GM19328 (cell line): ENCODE measurements around the gene DYNC1I1.
"Not testable (repeated sequence)": the region's sequence is repeated elsewhere in the genome, so short reads cannot be mapped to it uniquely, and the experiment has no call there.

ENCODE experiments used
- ATAC-seq: cut with Tn5 transposase; IDR thresholded peaks from one replicate; pipeline ENCODE4 v1.9.1; 2021; ENCODE audit warnings: mild to moderate bottlenecking, moderate library complexity; ENCODE audit not compliant: unreplicated experiment

The DYNC1I1 gene

DNA sequence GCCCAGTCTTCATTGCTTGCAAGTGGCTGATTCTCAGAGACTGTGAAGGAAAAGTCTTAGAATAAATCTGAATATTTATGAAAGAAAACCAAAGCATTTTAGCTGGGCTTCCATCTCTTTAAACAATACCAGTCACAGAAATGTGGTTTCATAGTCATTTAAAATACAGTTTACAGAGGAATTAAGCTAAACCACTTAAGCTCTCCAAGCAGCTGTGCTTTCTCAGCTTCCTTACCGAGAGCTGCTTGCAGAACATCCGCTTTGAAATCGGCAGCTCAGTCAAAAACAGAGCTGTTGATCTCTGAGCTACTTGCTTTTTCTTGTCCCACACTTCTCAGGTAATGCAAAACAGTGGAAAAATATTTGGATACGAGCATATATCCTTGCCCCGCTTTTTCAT is 134.5 kb downstream of the DYNC1I1 start:
- ATAC-seq, result no peak

DNA sequence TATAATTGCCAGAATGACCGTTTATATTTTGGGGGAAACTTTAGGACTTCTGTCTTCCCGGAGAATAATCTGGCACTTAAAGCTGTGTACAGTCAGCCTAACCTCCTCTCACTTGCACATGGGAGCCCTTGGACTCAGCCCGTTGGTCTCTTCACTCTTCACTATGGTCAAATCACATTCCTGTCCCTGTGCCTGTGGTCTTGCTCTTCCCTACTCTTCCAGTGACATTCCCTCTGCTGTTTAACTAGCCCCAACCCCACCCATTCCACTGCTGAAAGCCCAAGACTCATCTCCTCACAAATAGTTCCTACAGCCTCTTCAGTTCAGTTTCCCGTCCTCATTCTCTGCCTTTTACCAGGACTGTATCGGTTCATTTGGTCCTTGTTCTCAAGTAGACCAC is 135.0 kb downstream of the DYNC1I1 start:
- no peak for ATAC-seq

DNA sequence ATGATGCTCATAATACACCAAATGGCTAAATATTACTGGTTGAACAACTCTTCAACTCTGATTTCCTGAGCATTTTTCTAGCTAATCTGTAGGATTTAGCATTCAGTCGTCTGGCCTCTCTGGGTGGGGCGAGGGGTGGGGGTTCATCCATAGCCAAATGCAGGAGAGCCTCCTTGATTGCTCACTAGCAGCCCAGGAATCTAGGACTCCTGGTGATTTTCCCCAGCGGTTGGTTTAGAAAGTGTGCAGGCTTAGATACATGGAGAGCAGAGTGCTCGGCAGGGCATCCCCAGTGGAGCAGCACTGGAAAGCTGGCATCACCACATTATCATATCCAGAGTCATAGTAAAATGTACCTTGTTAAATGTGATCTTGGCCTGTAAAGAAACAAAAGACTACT is 136.1 kb downstream of the DYNC1I1 start:
- no peak for ATAC-seq

DNA sequence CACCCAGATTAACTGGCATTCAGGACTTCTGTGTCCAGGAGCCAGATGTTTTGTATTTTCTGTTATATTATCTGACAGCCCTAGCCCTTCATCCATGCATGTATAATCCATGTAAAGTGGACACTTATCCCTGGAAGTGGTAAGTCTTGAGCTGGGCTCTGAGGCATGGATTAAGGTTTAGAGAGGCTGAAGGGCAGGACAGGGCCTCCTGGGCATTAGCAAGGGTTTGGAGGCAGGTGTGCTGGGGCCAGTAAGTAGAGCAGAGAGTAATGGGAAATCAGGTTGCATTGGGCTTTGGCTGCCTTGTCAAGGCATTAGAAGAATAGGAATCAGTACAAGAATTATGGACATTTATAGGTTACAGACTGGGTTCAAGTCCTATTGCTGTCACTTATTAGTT is 138.0 kb downstream of the DYNC1I1 start:
- ATAC-seq, result no peak

DNA sequence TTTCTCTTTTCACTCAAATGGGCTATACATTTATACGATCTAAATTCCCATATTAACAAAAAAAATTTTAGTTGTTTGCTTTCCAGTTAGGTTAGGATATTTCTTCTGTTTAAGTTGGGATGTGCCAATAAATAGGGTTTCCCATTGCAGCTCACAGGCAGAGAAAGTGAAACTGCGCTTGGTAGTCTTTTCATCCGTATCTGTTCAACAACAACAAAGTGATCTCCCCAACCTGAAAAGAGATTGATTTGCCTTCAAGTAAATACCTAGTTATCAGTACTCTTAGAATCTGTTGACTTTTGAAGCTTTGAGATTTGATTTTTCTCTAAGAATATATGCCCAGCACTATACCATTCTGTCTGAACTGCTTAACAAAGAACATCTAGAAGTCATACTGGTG is 143.4 kb downstream of the DYNC1I1 start:
- ATAC-seq, result no peak

DNA sequence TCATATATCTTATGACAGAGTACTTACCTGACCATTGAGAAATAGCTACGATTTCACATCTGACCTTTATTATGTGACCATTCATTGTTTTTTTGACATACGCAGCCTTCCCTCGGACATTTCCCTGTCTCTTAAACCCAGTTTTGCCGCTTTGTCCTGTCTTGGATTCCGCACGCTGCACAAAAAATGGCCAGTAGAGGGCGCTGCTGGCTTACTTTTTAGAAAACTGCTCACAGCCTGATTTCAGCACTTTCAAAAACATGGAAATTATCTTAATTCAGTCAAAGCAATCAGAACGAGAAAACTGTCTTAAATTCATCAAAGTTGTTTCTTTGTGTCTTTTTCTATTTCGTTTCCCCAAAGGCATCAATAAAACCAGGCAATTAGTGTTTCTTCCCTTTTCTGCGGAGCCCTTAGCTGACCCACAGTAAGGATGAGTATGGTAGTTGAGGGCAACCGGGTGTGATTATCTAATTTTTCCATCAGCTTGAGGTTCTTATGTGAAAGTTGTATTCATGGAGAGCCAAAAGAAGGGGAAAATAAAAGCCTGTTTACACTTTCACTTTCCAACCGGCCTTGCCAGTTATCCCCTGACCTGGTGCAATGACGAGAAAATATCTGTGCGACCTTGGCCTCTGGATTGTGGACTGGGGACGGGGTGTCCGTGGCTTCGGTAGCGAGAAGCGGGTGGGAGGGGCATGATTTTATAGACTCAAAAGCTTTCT is 144.4 kb downstream of the DYNC1I1 start:
- peak; percentile 77 for ATAC-seq

DNA sequence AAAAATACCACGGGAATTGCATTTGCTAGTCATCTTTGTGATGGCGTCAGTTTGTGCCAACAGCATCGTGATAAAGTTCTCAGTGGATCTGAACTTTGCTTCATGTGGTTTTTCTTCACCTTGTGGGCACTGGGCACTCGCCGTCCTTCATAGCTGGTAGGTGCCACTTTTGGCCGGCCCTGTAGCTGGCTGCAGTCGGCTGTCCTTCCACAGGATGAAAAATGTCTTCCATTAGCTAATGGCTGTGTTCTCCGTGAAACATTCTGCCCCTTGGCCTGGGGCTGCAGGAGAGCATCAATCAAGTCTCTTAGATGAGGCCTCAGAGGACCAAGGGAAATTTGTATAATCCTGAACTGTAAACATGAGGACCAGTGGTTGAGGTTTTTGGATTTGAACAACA is 145.3 kb downstream of the DYNC1I1 start:
- ATAC-seq, result no peak

DNA sequence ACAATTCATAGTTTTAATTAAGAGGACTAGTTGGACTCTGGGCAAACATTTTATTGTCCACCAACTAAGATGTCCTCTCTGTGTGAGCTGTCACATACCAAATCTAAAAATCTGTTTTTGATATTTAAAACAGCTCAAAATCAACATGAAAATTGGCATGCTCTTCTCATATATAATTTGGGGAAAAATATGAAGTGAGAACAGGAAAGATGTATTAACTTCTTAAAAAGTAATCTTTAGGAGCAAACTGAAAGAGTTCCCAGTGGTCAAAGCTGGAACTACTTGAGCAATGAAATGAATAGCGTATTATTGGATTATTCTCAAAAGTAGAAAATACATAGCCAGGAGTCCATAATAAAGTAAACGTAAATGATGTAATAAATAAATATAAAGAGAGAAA is 147.2 kb downstream of the DYNC1I1 start:
- ATAC-seq, result no peak

DNA sequence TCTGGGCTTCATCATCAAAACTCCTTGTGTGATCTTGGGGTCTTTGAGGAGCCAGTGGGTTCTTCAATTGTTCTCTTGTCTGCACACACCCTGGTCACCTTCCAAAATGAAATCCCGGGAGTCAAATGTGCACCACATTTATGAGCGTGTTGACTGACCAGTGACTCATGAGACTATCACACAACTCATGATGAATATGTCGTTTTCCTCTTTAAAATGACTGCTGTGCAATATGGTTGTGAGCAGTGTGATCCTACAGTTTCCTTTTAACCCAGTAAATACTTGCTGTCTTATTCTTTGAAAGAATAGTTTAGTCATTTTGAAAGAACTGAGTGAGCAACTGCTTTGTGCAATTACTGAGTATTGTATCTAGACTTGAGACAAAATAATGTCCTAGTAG is 149.2 kb downstream of the DYNC1I1 start:
- ATAC-seq, result no peak

DNA sequence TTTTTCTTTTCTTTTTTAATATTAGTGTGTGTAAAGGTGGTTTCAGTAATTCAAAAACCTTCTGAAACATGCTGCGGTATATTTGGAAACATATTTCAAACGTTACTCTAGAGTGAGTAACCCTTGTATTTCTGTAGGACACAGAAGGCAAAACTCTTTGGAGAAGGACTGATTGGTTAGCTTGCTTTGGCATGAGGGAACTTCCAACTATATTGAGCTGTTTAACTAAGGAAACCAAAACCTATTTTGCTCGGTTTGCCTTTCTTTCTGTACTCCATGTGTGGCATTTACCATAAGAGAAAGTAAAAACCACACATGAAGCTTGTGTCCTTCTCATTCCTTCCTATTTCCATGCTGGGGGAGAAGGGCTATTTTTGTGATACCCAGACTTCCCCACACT is 149.8 kb downstream of the DYNC1I1 start:
- no peak for ATAC-seq

DNA sequence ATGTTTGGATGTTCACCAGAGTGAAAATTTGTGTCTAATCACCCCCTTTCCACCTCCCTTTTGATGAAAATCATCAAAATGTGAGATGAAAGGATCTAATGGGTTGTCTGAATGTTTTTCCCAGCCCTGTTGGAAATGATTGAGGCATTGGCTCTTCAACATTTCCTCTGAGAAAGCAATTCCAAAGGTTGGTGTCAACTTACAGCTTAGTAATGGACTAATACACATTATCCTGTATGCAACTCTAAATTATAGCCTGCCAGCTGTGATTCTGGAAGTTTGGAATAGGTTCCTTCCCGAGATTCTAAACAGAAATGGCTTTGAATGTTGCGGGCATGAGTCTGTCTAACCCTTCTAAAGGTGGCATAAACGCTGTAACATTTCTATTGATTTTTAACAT is 152.9 kb downstream of the DYNC1I1 start:
- ATAC-seq, result no peak

DNA sequence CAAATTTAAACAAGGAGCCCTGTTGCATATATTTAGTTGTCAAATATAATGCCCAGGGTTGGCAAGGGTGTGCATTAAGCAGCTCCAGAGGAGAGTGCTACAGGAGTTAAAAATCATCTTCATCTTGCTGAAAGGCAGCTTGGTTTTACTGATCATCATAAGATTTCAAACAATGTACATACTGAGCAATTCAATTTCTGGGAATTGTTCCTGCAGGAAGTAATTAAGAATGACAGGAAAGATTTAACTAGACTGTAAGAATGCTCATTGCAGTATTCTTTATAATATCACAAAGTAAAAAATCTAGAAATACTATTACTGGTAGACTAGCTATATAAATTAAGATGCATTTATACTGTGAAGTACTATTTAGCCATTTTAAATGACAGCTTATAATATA is 153.6 kb downstream of the DYNC1I1 start:
- ATAC-seq, result no peak

DNA sequence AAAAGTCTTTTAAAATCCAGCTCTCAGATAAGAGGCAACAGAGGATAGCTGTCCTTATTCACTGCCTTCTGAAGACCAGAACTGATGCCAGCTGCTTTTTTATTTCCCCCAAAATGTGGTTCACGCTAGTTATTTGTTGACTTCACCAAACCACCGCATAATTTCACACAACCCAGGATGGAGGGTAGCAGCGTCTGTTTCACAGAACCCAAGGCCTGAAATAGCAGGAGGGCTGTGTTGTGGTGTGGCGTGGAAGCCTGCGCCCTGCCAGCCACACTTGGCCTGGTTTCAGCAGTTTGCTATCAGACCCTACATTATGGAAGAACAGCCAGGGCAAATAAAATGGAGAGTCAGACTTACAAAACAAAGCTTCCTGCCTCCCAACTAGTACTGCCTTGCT is 155.4 kb downstream of the DYNC1I1 start:
- no peak for ATAC-seq

DNA sequence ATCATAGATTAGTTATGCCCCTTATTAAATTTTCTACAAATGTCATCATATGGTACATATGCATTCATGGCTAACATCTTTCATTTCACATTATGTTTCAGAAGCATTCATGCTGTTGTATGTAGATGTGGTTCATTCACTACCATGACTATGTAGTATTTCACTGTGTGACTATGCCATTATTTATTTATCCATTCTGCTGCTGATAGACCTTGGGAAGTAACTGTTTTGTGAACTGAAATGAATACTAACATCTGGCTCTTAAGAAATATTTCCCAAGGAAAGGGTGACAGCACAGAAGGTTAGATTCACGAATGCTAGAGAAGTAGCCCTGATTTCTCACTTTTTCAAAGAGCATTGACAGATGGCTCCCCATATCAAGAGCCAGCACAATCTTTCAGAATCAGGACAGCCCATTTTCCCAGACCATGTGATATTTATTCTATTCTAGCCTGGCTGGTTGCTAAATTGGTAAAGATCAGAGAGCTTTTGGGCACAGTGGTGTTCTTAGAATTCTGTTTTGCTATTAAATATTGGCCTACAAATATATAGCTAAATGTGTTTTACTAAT is 157.4 kb downstream of the DYNC1I1 start:
- ATAC-seq, result no peak

DNA sequence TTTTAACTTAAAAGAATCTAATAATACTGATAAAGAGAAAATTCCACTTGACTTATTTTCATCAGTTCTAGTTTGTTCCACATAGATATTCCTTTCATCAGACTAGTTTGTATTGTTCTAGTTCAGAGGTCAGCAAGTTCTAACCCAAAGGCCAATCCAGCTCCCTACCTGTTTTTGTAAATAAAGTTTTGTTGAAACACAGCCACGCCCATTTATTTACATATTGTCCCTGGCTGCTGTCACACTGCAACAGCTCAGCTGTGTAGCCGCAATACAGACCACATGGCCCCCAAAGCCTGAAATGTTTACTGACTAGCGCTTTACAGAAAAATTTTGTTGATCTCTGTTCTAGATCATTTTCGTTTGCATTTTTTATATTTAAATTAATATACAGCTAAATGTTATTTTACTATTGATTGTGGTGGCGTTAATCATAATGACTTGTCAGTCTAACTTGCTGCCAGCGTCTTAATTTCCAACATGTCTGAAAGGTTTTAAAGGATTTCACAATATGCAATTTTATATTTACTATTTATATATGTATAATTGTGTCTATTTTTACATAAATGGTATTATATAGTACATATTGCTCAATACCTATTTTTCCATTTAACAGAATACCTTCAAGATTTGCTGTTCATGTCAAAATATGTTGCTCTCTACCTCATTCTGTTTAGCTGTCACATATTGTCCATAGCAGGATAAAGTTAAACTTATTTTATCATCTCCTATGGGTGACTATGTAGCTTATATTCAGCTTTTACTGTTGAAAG is 159.3 kb downstream of the DYNC1I1 start:
- ATAC-seq, result no peak

DNA sequence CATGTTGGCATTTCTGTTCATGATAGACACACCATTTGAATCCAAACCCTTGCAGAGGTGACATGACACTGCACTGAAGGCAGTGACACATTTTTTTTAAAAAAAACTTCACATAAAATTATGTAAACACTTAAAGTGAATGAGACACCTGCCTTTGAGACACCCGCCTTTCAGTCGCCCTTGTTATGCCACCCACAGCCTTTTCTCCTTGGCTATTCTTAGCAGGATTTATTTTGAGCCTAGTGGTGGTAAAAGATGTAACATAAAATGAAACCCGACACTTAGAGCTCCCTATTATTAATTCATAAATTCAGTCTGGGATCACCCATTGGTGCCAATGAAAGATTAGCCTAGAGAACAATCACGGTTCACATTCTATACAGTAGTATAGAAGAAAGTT is 161.3 kb downstream of the DYNC1I1 start:
- ATAC-seq, result no peak

DNA sequence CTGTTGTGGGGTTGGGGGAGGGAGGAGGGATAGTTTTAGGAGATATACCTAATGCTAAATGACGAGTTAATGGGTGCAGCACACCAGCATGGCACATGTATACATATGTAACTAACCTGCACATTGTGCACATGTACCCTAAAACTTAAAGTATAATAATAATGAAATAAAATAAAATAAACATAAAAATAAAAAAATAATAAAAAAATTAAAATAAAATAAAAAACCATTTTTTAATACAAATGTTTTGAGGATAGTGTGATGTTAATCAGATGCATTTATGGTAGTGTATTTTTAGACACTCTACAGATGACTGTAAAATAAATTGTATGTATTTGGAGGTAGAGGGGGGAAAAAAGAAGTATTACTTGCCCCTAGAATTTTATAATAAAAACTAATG is 172.5 kb downstream of the DYNC1I1 start:
- not testable (repeated sequence) for ATAC-seq

DNA sequence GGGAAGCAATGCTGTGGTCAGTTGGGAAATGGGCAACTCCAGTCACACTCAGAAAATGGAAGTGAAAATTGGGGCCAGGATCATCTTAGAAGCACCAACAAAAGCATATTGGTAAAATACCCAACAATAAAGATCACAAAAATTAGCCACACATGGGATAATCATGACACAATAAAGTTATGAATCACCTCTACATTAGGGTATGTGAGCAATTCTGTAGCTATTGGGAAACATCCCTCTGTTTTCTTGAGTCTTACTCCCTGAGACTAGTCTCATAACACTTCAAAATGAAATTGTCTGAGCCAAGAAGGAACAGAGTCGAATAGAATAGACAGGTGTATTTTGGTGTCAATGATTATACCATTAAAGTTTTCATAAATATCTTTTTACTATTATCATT is 178.3 kb downstream of the DYNC1I1 start:
- no peak for ATAC-seq

DNA sequence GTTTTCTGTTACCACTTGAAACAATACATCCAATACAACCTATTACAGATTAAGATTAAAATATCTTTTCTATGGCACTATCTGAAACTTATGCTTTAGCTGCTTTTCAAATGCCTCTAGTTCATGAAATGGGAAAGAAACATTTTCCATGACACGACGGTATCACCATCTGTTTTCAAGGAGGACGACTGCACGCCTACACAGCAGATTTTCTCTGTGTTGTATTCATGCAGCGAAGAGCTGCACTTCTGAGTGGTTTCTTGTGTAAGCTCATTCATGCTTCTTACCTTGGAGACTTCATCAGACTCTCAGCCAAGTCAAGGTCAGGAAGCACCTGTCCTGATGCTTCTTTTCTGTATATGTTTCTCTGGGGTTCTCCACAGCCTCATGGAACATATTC is 179.2 kb downstream of the DYNC1I1 start:
- ATAC-seq, result no peak

DNA sequence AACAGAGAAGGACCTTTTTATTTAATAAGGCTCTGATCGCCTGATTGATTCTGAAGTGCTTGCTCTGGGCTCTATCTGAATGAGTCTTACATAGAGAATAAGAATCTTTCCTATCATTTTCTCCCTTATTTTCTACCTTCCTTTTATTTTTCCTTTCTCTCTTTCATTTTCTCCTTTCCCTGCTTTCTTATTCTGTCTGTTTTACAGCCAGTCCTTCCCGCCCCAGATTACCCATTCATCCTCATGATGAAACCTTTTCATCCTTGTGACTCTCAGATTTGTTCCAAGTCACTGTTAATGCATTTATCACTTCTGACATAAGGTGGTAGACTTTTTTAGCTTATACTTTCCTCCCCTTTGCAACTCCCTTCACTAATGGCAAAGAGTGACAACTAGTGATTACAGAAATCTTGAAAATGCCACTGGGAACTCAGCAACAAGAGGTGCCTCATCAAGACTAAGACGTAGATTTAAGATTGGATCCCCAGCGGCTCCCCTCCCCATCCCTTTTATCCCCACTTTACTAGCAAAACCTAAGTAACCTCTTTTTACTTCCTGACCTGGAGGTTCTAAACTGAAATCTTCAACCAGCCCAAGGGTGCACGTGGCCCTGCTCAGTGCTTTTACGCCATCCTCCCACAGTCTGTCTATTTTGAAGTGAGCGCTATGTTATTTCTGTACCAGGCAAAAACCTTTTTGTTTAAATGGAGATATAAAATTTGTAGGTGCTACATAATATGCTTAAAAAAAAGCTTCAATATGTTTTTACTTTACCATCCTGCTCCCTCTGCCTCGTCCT is 179.8 kb downstream of the DYNC1I1 start:
- ATAC-seq, result no peak

DNA sequence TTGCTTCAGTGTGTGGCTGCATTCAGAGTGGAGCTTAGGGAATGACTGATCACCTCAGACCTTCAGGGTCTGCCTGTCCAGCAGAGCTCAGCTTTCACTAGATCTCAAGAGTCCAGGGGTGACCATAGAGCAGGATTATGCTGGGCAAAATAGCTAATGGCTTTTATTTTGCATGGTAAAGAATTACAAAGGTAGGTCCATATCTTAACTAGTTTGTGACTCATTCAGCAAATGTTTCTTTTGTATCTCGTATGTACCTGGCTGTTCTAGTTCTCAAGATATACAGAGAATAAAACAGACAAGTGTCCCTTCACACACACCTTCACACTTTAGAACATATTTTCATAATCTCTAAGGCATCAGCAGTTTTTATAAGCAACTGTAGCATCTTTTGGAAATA is 180.5 kb downstream of the DYNC1I1 start:
- no peak for ATAC-seq
